SK-N-SH treated with all-trans-retinoic acid at 6 μM for 48 hours (cell line): ENCODE measurements around the gene CLIP1.

Source experiments
- CSDC2 ChIP-seq: fragments of 250-450 bp; sonication (Bioruptor Pico); IDR thresholded peaks from 2 replicates; pipeline ENCODE4 v1.5.0; 2020; ENCODE audit warnings: mild to moderate bottlenecking, moderate library complexity
- ESRRG ChIP-seq: fragments of 250-450 bp; sonication (Bioruptor Pico); IDR thresholded peaks from 2 replicates; pipeline ENCODE4 v1.6.1; 2021; ENCODE audit warnings: mild to moderate bottlenecking
- PPARA ChIP-seq: fragments of 250-450 bp; sonication (Bioruptor Pico); IDR thresholded peaks from 2 replicates; pipeline ENCODE4 v1.5.0; 2020; ENCODE audit warnings: mild to moderate bottlenecking, borderline replicate concordance
- RARB ChIP-seq: fragments of 250-450 bp; sonication (Bioruptor Pico); IDR thresholded peaks from 2 replicates; pipeline ENCODE4 v1.8.0; 2021; ENCODE audit warnings: mild to moderate bottlenecking, moderate library complexity
- ZFP3 ChIP-seq: fragments of 250-450 bp; sonication (Bioruptor Pico); IDR thresholded peaks from 2 replicates; pipeline ENCODE4 v1.5.0; 2020; ENCODE audit warnings: mild to moderate bottlenecking, moderate library complexity
- ZNF70 ChIP-seq: fragments of 450-650 bp; formaldehyde crosslinking; IDR thresholded peaks from 2 replicates; pipeline ENCODE4 v1.5.0; 2020; ENCODE audit warnings: mild to moderate bottlenecking, moderate library complexity
- TF ChIP-seq, protein P1 (sequence below): fragments of 250-450 bp; sonication (Bioruptor Pico); IDR thresholded peaks from 2 replicates; pipeline ENCODE4 v1.8.0; 2020; ENCODE audit warnings: mild to moderate bottlenecking, moderate library complexity, borderline replicate concordance

DNA sequence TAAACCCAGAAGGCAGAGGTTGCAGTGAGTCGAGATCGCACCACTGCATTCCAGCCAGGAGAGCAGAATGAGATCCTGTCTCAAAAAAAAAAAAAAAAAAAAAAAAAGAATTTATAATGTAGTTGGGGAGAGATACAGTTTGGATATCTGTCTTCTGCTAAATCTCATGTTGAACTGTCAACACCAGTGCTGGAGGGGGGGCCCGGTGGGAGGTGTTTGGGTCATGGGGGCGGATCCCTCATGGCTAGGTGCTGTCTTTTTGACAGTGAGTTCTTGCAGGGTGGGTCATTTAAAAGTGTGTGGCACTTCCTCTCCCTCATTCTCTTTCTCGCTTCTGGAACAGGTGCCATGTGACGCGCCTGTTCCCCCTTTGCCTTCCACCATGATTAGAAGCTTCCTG, 32.8 kb downstream of the CLIP1 start:
- TF ChIP-seq ESRRG (CRISPR knock-in tag) (no peak), ZNF70 (CRISPR knock-in tag) (no peak), RARB (CRISPR knock-in tag) (no peak), ZFP3 (no peak), PPARA (CRISPR knock-in tag) (no peak), CSDC2 (CRISPR knock-in tag) (no peak)
- TF ChIP-seq, protein P1, sequence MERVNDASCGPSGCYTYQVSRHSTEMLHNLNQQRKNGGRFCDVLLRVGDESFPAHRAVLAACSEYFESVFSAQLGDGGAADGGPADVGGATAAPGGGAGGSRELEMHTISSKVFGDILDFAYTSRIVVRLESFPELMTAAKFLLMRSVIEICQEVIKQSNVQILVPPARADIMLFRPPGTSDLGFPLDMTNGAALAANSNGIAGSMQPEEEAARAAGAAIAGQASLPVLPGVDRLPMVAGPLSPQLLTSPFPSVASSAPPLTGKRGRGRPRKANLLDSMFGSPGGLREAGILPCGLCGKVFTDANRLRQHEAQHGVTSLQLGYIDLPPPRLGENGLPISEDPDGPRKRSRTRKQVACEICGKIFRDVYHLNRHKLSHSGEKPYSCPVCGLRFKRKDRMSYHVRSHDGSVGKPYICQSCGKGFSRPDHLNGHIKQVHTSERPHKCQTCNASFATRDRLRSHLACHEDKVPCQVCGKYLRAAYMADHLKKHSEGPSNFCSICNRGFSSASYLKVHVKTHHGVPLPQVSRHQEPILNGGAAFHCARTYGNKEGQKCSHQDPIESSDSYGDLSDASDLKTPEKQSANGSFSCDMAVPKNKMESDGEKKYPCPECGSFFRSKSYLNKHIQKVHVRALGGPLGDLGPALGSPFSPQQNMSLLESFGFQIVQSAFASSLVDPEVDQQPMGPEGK (CRISPR knock-in tag), result no peak
